GM19455 (cell line): ENCODE measurements around the gene PRM1.

Experiments used
- ATAC-seq: cut with Tn5 transposase; IDR thresholded peaks from one replicate; pipeline ENCODE4 v1.9.1; 2021; ENCODE audit not compliant: unreplicated experiment

The PRM1 gene

GRCh38 chr16:11238272-11239202, 42.6 kb downstream of the PRM1 start:
- ATAC-seq = no peak

GRCh38 chr16:11236461-11237254, 44.5 kb downstream of the PRM1 start:
- ATAC-seq = no peak

GRCh38 chr16:11235703-11235991, 45.5 kb downstream of the PRM1 start:
- no peak for ATAC-seq

GRCh38 chr16:11234884-11235702, 46.0 kb downstream of the PRM1 start:
- ATAC-seq = no peak

- no peak for ATAC-seq
Observed at GRCh38 chr16:11233727-11234376, 47.3 kb downstream of the PRM1 start.

- ATAC-seq = peak; percentile 70
Observed at GRCh38 chr16:11232852-11233726, 48.0 kb downstream of the PRM1 start.

GRCh38 chr16:11232302-11232851, 48.8 kb downstream of the PRM1 start:
- ATAC-seq = no peak

GRCh38 chr16:11231367-11231970, 49.7 kb downstream of the PRM1 start:
- ATAC-seq = no peak
